GM12878 (cell line): Measurements from ENCODE around the gene DET1. TPM values are rescaled to one million over a fixed set of nuclear protein-coding genes. Genes with fewer than 3 reads are reported as not detected.

ENCODE experiments used
- ATAC-seq: fragments of 200-7000 bp; cut with Tn5 transposase; 3 replicates; pipeline ENCODE4 v1.9.1; 2020; ENCODE audit warnings: mild to moderate bottlenecking, moderate library complexity
- BruUV-seq: library from RNA; stranded (reverse); fragments of 400-500 nt; replicated peaks from 2 replicates; lab custom pipeline; 2021; lab: Mats Ljungman, UMichigan
- CTCF ChIA-PET: fragments of 300-600 bp; sonication (Branson Sonifier 250); formaldehyde crosslinking; extraction: SDS; loops from one replicate; lab custom pipeline; 2021; ENCODE audit warnings: inconsistent platforms; lab: Yijun Ruan, JAX
- POLR2A ChIA-PET: fragments of 350-600 bp; formaldehyde crosslinking; extraction: SDS; loops from one replicate; lab custom pipeline; 2021; ENCODE audit warnings: inconsistent platforms; lab: Charles Lee
- RAD21 ChIA-PET: fragments of 300-600 bp; sonication (Branson Sonifier 250); formaldehyde crosslinking; loops from one replicate; lab custom pipeline; 2023; ENCODE audit warnings: antibody characterized with exemption; ENCODE audit not compliant: unreplicated experiment; lab: Charles Lee
- SMC1A ChIA-PET: fragments of 300-600 bp; sonication (Branson Sonifier 250); formaldehyde crosslinking; loops from one replicate; lab custom pipeline; 2023; ENCODE audit not compliant: unreplicated experiment, uncharacterized antibody; lab: Charles Lee
- DNase-seq: peaks from one replicate; pipeline ENCODE4 v3.0.0-alpha.2; 2011; ENCODE audit warnings: low read depth, low spot score
- FAIRE-seq: peaks from 3 replicates; lab custom pipeline; 2011; peaks lifted over from hg19 to GRCh38; lab: Jason Lieb, UNC
- H2AFZ ChIP-seq: 2 replicates; pipeline ENCODE4 v1.6.0; 2011; ENCODE audit warnings: low read depth, low read length, control low read depth; ENCODE audit not compliant: control insufficient read depth
- H3K27ac ChIP-seq: 2 replicates; pipeline ENCODE4 v1.5.1; 2011; ENCODE audit warnings: control low read depth; ENCODE audit not compliant: control insufficient read depth, insufficient read depth
- H3K27me3 ChIP-seq, 2 experiments: replicated peaks in 1 of 2; 2 replicates each; pipeline versions ENCODE4 v1.6.0 to v1.6.1; 2011; ENCODE audit warnings: low read length in 1 of 2; ENCODE audit not compliant: control insufficient read depth in 2 of 2, insufficient read depth in 2 of 2
- H3K36me3 ChIP-seq, 2 experiments: 2 replicates each; pipeline ENCODE4 v1.5.1; 2011; ENCODE audit warnings: low read length in 1 of 2; ENCODE audit not compliant: control insufficient read depth in 2 of 2, insufficient read depth in 2 of 2
- H3K4me1 ChIP-seq: 2 replicates; pipeline ENCODE4 v1.6.1; 2011; ENCODE audit warnings: mild to moderate bottlenecking, low read length, moderate library complexity, mixed read lengths; ENCODE audit not compliant: control insufficient read depth, insufficient read depth
- H3K4me2 ChIP-seq: 2 replicates; pipeline ENCODE4 v1.6.0; 2011; ENCODE audit warnings: control low read depth; ENCODE audit not compliant: control insufficient read depth, insufficient read depth
- H3K4me3 ChIP-seq: fragments of 200-600 bp; sonication (generic); 2 replicates; pipeline ENCODE4 v1.5.1; 2016
- H3K79me2 ChIP-seq: 2 replicates; pipeline ENCODE4 v1.6.0; 2011; ENCODE audit warnings: low read length; ENCODE audit not compliant: control insufficient read depth, insufficient read depth
- H3K9ac ChIP-seq: 2 replicates; pipeline ENCODE4 v1.8.0; 2011; ENCODE audit warnings: low read length, control low read depth, mixed read lengths; ENCODE audit not compliant: control insufficient read depth, insufficient read depth
- H3K9me3 ChIP-seq: replicated peaks from 3 replicates; pipeline ENCODE4 v1.5.1; 2011; ENCODE audit warnings: mild to moderate bottlenecking, low read length; ENCODE audit not compliant: control insufficient read depth, insufficient read depth
- H4K20me1 ChIP-seq: 2 replicates; pipeline ENCODE4 v1.6.0; 2011; ENCODE audit not compliant: control insufficient read depth, insufficient read depth
- ATF3 ChIP-seq: IDR thresholded peaks from 2 replicates; pipeline ENCODE4 v1.6.1; 2011; ENCODE audit warnings: low read depth, mild to moderate bottlenecking, low read length, moderate library complexity, borderline replicate concordance; ENCODE audit errors: extremely low read depth
- BHLHE40 ChIP-seq, 2 experiments: fragments of 450-650 bp in 1 of 2; IDR thresholded peaks; 2 replicates each; pipeline ENCODE4 v1.6.1; 2011 to 2017; ENCODE audit warnings: low read depth in 2 of 2, borderline replicate concordance in 1 of 2, improper control_type of control experiment in 1 of 2, low read length in 1 of 2, mild to moderate bottlenecking in 1 of 2
- CHD4 ChIP-seq: fragments of 200-600 bp; sonication (generic); IDR thresholded peaks from 2 replicates; pipeline ENCODE4 v1.6.1; 2016; ENCODE audit warnings: mild to moderate bottlenecking
- CTCF ChIP-seq, 3 experiments: IDR thresholded peaks in 2 of 3; conservative IDR thresholded peaks in 1 of 3; 2 replicates each; pipeline ENCODE4 v1.5.1; 2011; ENCODE audit warnings: low read depth in 3 of 3, low read length in 3 of 3, mild to moderate bottlenecking in 3 of 3, control low read depth in 2 of 3, moderate library complexity in 2 of 3, inconsistent platforms in 1 of 3, mixed read lengths in 1 of 3; ENCODE audit not compliant: control insufficient read depth in 2 of 3, insufficient read depth in 1 of 3; ENCODE audit errors: extremely low read depth in 1 of 3
- DPF2 ChIP-seq: fragments of 450-650 bp; IDR thresholded peaks from 2 replicates; pipeline ENCODE4 v1.6.1; 2017; ENCODE audit warnings: mild to moderate bottlenecking
- HCFC1 ChIP-seq: fragments of 150-350 bp; IDR thresholded peaks from 2 replicates; pipeline ENCODE4 v1.6.1; 2014; ENCODE audit warnings: low read length
- HSF1 ChIP-seq: fragments of 150-350 bp; IDR thresholded peaks from 2 replicates; pipeline ENCODE4 v1.6.1; 2014; ENCODE audit warnings: mild to moderate bottlenecking, low read depth, low read length
- PAX8 ChIP-seq: fragments of 450-650 bp; IDR thresholded peaks from 2 replicates; pipeline ENCODE4 v1.6.1; 2017; ENCODE audit warnings: mild to moderate bottlenecking, moderate library complexity
- POU2F2 ChIP-seq: IDR thresholded peaks from 3 replicates; pipeline ENCODE4 v1.6.1; 2011; ENCODE audit warnings: low read depth, mild to moderate bottlenecking, low read length, borderline replicate concordance
- RAD21 ChIP-seq: IDR thresholded peaks from 2 replicates; pipeline ENCODE4 v1.6.1; 2011; ENCODE audit warnings: mild to moderate bottlenecking, low read depth, low read length, moderate library complexity; ENCODE audit not compliant: insufficient read depth
- RAD51 ChIP-seq: fragments of 450-650 bp; IDR thresholded peaks from 2 replicates; pipeline ENCODE4 v1.6.1; 2016; ENCODE audit warnings: moderate library complexity, mild to moderate bottlenecking, inconsistent platforms
- SMARCA5 ChIP-seq: fragments of 450-650 bp; IDR thresholded peaks from 2 replicates; pipeline ENCODE4 v1.6.1; 2017; ENCODE audit warnings: mild to moderate bottlenecking
- SMC3 ChIP-seq: IDR thresholded peaks from 2 replicates; pipeline ENCODE4 v1.6.1; 2011; ENCODE audit warnings: low read length, improper control_type of control experiment, borderline replicate concordance
- WGBS: methylation state at CpG from one replicate; pipeline ENCODE4 v1.1.6; 2016; ENCODE audit warnings: low lambda C conversion rate; ENCODE audit not compliant: insufficient replicate concordance, insufficient coverage; ENCODE audit errors: missing lambda C conversion rate; 5-methylcytosine and 5-hydroxymethylcytosine counted together
- in situ Hi-C: fragments of 300-500 bp; cut with MboI; formaldehyde crosslinking; loops from 9 replicates; pipeline ENCODE4 v1.14.3; 2018; ENCODE audit warnings: mixed read lengths
- intact Hi-C: fragments of 100-400 bp; cut with micrococcal nuclease; formaldehyde crosslinking; loops from one replicate; pipeline ENCODE4 v1.14.2; 2022; ENCODE audit not compliant: unreplicated experiment
- polyA plus RNA-seq, 11 experiments: library from polyadenylated mRNA; depleted of rRNA in 4 of 11; unstranded in 6 of 11; stranded (reverse) in 5 of 11; fragments of >200 nt; fragmentation: Nextera tagmentation in 4 of 11; fragmentation: Illumina TruSeq in 1 of 11; extraction: Ambion mirVana in 4 of 11; extraction: Trizol in 1 of 11; gene quantifications; 1 replicate in 1 of 11; 2 replicates in 10 of 11; pipeline versions ENCODE4 v1.2.1 to v1.2.3, GENCODE V29; 2011 to 2016; ENCODE audit warnings: inconsistent platforms in 2 of 11, missing spikeins in 2 of 11, low read depth in 1 of 11
- total RNA-seq, 4 experiments: library from RNA; depleted of rRNA in 3 of 4; stranded (reverse); fragments of >200 nt in 3 of 4; fragmentation: Illumina TruSeq in 1 of 4; extraction: Trizol in 1 of 4; gene quantifications; 2 replicates each; pipeline versions ENCODE4 v1.2.1 to v1.2.3, GENCODE V29; 2013 to 2021
- TF ChIP-seq, protein P1 (sequence below): IDR thresholded peaks from 2 replicates; pipeline ENCODE4 v1.6.1; 2011; ENCODE audit warnings: low read depth, low read length, improper control_type of control experiment, borderline replicate concordance
- TF ChIP-seq, protein P2 (sequence below): IDR thresholded peaks from 2 replicates; pipeline ENCODE4 v1.6.1; 2011; ENCODE audit warnings: borderline replicate concordance, low read depth, mild to moderate bottlenecking, moderate library complexity, mixed read lengths, low read length; ENCODE audit not compliant: insufficient read depth; ENCODE audit errors: extremely low read length

The DET1 gene
- total and polyA plus RNA-seq, 10 of the 15 experiments (the other 5 are each of a cell fraction or from before 2014, with no cell fraction given): 0.16 to 2.7 (median 1.4) TPM

- TF ChIP-seq HCFC1 (no peak), ATF3 (no peak), DPF2 (no peak)
Observed at GRCh38 chr15:88477126-88477525, 69.4 kb downstream of the DET1 start (continued).

DNA sequence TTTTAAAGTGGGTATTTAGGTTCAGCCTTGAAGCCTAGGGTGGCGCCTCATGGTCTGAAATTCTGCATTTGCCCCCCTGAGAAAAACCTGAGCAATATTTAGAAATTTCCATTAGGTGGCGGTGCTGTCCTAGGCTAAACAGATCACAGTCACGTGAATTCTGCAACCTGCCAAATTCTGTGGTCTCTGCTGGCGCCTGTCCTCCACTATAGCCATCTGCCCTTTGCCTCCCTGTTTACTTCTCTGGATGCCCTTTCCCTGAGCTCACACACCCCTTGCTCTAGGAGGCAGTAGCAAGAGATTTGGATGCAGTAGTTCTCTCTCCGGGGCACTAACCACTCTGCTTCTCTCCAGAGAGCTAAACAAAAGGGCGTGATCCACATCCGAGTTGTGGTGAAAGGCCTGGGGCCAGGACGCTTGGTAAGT, 69.8 kb downstream of the DET1 start:
- WGBS: 55% methylated on average over 8 of the region's 8 CpGs
- POLR2A ChIA-PET: no interaction called here
- ATAC-seq (peak; percentile 65), FAIRE-seq (no peak), DNase-seq (no peak)
- intact Hi-C loops (loop anchor here (1.0 to 5.0 kb wide), 3 partner anchors 146 to 358 kb away; no protein-coding TSS in a partner anchor), in situ Hi-C loops (loop anchor here (5.0 kb wide), 1 partner anchor 146 kb away; the partner anchor contains the start of gene AEN)
- no TSS peak for BruUV-seq
- no peak overlapping the region for H3K4me2 ChIP-seq
- SMC1A ChIA-PET: interaction anchor here (0.9 to 1.3 kb wide), 2 partner anchors 148 to 225 kb away, joined by 3 to 4 read pairs; no protein-coding TSS in a partner anchor
- CTCF ChIA-PET: interaction anchor here (0.9 to 1.9 kb wide), 6 partner anchors 13 to 358 kb away, joined by 3 to 10 read pairs (median 4); no protein-coding TSS in a partner anchor
- peaks cover 4% of the 10 kb centered on the region for H3K4me1 ChIP-seq
- H4K20me1 ChIP-seq: no peaks in the 10 kb centered on the region
- H3K27ac ChIP-seq: no peak overlapping the region
- no peak overlapping the region for H3K9ac ChIP-seq
- no peaks in the 10 kb centered on the region for H3K27me3 ChIP-seq
- no peak overlapping the region for H3K4me3 ChIP-seq
- H3K36me3 ChIP-seq: peaks cover 7 to 26% of the 10 kb centered on the region in 2 experiments
- H3K79me2 ChIP-seq: no peaks in the 10 kb centered on the region; the same call in 1 of the 2 replicates
- H3K9me3 ChIP-seq: no peaks in the 10 kb centered on the region
- no peak overlapping the region for H2AFZ ChIP-seq
- RAD21 ChIA-PET: interaction anchor here (1.0 to 1.5 kb wide), 2 partner anchors 145 to 147 kb away, joined by 3 to 6 read pairs; partner anchors contain the start of gene AEN
- peak; percentile 43; the same call in 1 of the 2 replicates for TF ChIP-seq ATF3
- TF ChIP-seq CTCF (IDR thresholded peaks at IDR 0.05 in 2 of 3, conservative IDR thresholded peaks at IDR 0.05 in 1 of 3; ENCODE audit: control insufficient read depth in 2 of 3, extremely low read depth in 1 of 3, insufficient read depth in 1 of 3, low read depth in 3 of 3, low read length in 3 of 3): peak; percentile 47 to 71 (median 60); a peak in 5 of 6 replicates
- TF ChIP-seq POU2F2: peak; percentile 40; the same call in 1 of the 3 replicates
- peak; percentile 94 to 98 for TF ChIP-seq BHLHE40 (IDR thresholded peaks at IDR 0.05; ENCODE audit: borderline replicate concordance in 1 of 2, low read depth in 2 of 2, low read length in 1 of 2)
- TF ChIP-seq SMC3: peak; percentile 72; the same call in 1 of the 2 replicates
- no peak for TF ChIP-seq HSF1
- TF ChIP-seq SMARCA5: no peak
- no peak for TF ChIP-seq CHD4
- peak; percentile 78 for TF ChIP-seq RAD51
- no peak for TF ChIP-seq PAX8
- TF ChIP-seq RAD21: peak; percentile 78
- TF ChIP-seq, protein P1, sequence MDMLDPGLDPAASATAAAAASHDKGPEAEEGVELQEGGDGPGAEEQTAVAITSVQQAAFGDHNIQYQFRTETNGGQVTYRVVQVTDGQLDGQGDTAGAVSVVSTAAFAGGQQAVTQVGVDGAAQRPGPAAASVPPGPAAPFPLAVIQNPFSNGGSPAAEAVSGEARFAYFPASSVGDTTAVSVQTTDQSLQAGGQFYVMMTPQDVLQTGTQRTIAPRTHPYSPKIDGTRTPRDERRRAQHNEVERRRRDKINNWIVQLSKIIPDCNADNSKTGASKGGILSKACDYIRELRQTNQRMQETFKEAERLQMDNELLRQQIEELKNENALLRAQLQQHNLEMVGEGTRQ: peak; percentile 30; the same call in 1 of the 2 replicates
- TF ChIP-seq, protein P2, sequence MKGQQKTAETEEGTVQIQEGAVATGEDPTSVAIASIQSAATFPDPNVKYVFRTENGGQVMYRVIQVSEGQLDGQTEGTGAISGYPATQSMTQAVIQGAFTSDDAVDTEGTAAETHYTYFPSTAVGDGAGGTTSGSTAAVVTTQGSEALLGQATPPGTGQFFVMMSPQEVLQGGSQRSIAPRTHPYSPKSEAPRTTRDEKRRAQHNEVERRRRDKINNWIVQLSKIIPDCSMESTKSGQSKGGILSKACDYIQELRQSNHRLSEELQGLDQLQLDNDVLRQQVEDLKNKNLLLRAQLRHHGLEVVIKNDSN: peak; percentile 62
